IPS-NIHi7 (cell line): ENCODE results near the gene SLC23A2.
"Not testable (repeated sequence)": the region's sequence is repeated elsewhere in the genome, so short reads cannot be mapped to it uniquely, and the experiment has no call there.

ENCODE experiments used
- DNase-seq: peaks from one replicate; pipeline ENCODE4 v3.0.0; 2012; ENCODE audit warnings: mixed read lengths; ENCODE audit errors: extremely low spot score

Gene SLC23A2

DNA sequence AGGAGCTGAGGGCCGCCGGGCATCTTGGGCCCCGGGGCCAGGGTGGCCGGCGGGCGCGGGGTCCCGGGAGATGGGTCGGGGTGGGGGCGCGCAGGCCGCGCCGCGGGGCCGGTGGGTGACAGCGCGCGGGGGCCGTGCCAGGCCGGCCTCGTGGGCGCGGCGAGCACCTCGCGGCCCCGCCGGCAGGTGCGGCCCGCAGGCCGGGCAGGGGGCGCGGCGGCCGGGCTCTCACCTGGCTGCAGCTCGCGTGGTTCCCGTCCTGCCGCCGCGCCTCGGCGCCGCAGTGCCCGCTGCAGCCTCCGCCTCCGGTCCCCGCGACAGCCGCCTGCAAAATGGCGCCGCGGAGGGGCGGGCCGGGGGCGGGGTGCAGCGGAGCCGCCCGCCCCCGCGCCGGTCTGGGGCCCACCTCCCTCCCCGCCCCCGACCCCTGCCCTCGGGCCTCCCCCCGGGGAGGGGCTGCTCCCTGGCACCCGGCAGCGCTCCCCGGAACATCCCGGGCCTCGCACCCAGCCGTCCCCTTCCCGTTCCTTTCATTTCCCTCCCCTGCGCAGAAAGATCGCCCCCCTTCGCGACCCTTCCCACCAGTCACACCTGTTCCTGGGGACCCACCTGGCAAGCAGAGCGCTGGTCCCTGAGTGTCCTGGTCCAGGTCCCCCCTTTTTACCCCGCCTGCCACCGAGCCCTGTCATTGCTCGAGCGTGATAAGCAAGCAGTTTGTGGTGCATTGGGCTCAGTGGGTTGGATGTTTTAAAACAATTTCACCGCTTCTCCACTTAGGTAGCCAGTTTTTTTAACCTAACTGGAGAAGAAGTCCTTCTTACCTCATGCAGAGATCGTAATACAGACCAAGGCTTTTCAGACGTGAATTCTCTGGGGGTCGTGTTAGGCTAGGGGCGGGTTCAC, at the start of gene SLC23A2:
SLC23A2 (minus strand) TSS at position 337 of the 903 bp plus-strand sequence. CDS start 68,948 bp downstream, outside the sequence.
- peak; percentile 81 for DNase-seq

GRCh38 chr20:5046656-5047339, 45.5 kb upstream of the SLC23A2 start:
- no peak for DNase-seq

- no peak for DNase-seq
These were observed 44.6 kb upstream of the SLC23A2 start for GRCh38 chr20:5045906-5046305.

DNA sequence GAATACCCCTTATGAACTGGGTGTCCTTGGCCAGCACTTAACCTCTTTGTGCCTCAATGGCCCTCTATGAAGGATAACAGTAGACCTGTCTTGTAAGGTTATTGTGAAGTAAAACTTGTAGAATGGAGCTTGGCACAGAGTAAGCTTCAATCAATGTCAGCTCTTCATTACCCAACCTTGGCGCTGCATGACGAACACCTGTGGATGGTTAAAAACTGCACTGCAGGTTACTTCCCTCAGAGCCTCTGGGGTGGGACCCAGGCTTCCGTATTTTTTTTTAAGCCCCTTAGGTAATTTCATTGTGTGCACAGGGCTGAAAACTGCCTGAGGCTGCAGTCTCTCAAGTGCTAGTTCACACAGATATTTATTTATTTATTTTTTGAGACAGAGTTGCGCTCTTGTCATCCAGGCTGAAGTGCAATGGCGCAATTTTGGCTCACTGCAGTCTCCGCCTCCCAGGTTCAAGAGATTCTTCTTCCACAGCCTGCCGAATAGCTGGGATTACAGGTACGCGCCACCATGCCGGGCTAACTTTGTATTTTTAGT, 42.8 kb upstream of the SLC23A2 start:
- no peak for DNase-seq

- no peak for DNase-seq
These were observed 40.1 kb upstream of the SLC23A2 start for GRCh38 chr20:5041433-5041832.

GRCh38 chr20:5040345-5040744, 39.0 kb upstream of the SLC23A2 start:
- no peak for DNase-seq

- no peak for DNase-seq
These were observed 38.6 kb upstream of the SLC23A2 start for GRCh38 chr20:5039889-5040288.

DNA sequence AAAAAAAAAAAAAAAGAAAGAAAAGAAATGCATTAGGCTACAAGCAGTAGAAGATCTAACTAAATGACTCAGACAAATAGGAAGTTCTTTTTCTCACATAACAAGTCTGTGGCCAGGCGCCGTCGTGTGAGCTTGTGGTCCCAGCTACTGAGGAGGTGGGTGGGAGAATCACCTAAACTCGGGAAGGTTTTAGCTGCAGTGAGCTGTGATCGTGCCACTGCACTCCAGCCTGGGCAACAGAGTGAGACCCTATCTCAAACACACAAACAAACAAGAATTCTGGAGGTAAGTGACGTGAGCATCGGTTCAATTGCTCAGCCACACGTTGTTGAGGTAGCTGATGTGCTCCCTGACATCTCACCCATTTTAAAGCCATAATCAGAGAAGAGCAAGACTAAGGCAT, 37.9 kb upstream of the SLC23A2 start:
- no peak for DNase-seq

- no peak for DNase-seq
These were observed 35.5 kb upstream of the SLC23A2 start for GRCh38 chr20:5036828-5037227.

DNA sequence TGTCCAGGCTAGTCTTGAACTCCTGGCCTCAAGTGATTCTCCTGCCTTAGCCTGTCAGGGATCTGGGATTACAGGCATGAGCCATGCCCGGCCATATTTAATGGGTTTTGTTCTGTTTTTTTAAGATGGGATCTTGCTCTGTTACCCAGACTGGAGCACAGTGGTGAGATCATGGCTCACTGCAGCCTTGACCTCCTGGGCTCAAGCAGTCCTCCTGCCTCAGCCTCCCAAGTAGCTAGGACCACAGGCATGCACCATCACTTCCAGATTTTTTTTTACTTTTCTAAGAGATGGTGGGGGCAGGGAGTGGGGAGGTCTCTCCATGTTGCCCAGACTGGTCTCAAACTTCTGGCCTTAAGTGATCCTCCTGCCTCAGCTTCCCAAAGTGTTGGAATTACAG, 34.2 kb upstream of the SLC23A2 start:
- not testable (repeated sequence) for DNase-seq

DNA sequence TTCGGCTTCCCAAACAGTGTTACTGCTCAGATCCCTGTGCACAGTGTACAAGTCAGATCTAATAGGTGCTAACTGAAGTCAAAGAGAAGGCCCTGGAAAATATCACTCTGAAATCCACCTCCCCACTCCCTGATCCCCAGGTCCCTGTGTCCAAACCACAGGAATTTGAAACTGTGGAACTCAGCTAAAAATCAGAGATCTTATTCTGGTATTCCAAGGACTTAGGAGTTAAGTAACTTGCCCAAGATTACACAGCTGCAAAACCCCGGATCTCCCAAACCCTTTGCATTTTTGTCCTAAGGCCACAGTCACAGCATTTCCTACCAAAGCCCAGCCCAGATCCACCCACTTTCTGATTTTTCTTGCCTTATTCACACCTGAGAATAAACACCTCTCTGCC, 32.3 kb upstream of the SLC23A2 start:
- no peak for DNase-seq

DNA sequence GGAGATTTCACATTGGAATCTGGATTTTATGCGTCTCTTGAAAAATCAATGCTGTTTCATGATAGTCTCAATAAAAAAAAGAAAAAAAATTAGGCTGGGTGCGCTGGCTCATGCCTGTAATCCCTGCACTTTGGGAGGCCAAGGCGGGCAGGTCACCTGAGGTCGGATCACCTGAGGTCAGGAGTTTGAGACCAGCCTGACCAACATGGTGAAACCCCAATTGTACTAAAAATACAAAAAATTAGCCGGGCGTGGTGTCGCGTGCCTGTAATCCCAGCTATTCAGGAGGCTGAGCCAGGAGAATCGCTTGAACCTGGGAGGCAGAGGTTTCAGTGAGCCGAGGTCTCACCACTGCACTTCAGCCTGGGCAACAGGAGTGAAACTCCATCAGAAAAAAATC, 30.4 kb upstream of the SLC23A2 start:
- DNase-seq, result not testable (repeated sequence)

DNA sequence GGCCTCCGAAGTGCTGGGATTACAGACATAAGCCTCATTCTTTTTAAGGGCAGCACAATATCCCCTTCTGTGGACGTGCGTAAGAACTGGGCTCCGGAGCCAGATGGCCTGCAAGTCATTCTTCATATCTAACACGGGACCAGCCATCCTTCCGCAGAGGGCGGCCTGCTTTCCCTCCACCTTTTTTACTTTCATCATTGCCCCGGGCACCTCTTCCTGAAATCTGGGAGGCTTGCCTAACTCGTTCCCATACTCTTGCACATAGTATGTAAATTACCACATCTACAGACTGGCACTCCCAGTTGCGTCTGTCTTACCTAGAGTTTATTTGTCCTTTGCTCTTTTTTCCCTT, 29.9 kb upstream of the SLC23A2 start:
- DNase-seq, result no peak

GRCh38 chr20:5030348-5031205, 29.3 kb upstream of the SLC23A2 start:
- DNase-seq, result no peak

DNA sequence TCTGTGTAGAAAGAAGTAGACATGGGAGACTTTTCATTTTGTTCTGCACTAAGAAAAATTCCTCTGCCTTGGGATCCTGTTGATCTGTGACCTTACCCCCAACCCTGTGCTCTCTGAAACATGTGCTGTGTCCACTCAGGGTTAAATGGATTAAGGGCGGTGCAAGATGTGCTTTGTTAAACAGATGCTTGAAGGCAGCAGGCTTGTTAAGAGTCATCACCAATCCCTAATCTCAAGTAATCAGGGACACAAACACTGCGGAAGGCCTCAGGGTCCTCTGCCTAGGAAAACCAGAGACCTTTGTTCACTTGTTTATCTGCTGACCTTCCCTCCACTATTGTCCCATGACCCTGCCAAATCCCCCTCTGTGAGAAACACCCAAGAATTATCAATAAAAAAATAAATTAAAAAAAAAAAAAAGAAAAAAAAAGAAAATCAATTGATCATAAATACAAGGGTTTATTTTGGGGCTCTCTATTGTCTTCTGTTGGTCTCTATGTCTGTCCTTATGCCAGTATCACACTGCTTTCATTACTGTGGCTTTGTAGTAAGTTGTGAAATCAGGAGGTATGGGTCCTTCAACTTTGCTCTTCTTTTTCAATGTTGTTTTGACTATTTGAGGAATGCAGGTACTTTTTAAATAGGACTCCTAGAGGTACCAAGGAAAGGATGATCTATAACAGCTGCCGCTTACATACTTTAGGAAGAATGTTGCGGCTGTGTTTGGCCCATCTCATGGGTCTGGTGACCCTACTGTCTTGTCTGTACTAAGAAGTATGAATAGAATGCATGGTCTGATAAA, 27.1 kb upstream of the SLC23A2 start:
- DNase-seq, result not testable (repeated sequence)

- no peak for DNase-seq
These were observed 23.7 kb upstream of the SLC23A2 start for GRCh38 chr20:5024982-5025381.

DNA sequence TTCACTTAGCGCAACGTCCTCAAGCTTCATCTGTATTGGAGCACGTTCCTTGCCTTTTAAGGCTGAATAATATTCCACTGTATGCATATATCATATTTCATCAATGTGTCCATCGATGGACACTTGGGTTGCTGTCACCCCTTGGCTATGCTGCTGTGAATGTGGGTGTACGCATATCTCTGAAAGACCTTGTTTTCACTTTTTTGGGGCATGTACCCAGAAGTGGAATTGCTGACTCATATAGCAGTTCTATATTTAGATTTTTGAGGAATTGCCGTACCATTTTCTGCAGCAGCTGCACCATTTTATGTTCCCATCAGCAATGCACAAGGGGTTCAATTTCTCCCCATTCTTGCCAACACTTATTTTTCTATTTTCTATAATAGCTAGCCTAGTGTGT, 22.8 kb upstream of the SLC23A2 start:
- no peak for DNase-seq

GRCh38 chr20:5023171-5023570, 21.9 kb upstream of the SLC23A2 start:
- DNase-seq, result not testable (repeated sequence)

GRCh38 chr20:5020760-5021159, 19.4 kb upstream of the SLC23A2 start:
- DNase-seq, result no peak

- no peak for DNase-seq
These were observed 12.6 kb upstream of the SLC23A2 start for GRCh38 chr20:5013682-5014447.
